H1 (cell line): ENCODE data around the gene MICU1. TPM values are rescaled to one million over a fixed set of nuclear protein-coding genes. Genes with fewer than 3 reads are reported as not detected.

Source experiments
- CTCF ChIA-PET: fragments of 300-600 bp; sonication (Branson Sonifier 250); formaldehyde crosslinking; loops from one replicate; lab custom pipeline; 2021; ENCODE audit not compliant: partially characterized antibody; lab: Charles Lee
- POLR2A ChIA-PET: fragments of 300-600 bp; sonication (Branson Sonifier 250); formaldehyde crosslinking; loops from one replicate; lab custom pipeline; 2021; ENCODE audit warnings: inconsistent platforms; ENCODE audit not compliant: partially characterized antibody; lab: Charles Lee
- DNase-seq, 2 experiments: peaks; one replicate each; pipeline versions ENCODE4 v3.0.0 to v3.0.0-alpha.2; 2010 to 2022; ENCODE audit warnings: low spot score in 2 of 2, low read depth in 1 of 2, mixed read lengths in 1 of 2
- FAIRE-seq: peaks from 2 replicates; lab custom pipeline; 2011; peaks lifted over from hg19 to GRCh38; lab: Jason Lieb, UNC
- H2AFZ ChIP-seq: 2 replicates; pipeline ENCODE4 v1.8.1; 2012; ENCODE audit warnings: low read length, inconsistent platforms
- H2AK5ac ChIP-seq: 2 replicates; pipeline ENCODE4 v1.6.1; 2013; ENCODE audit warnings: low read depth, low read length
- H2BK120ac ChIP-seq: replicated peaks from 2 replicates; pipeline ENCODE3; 2013; ENCODE audit warnings: low read depth, low read length, inconsistent platforms
- H2BK12ac ChIP-seq: 2 replicates; pipeline ENCODE4 v1.6.1; 2013; ENCODE audit warnings: low read depth, low read length
- H2BK15ac ChIP-seq: 2 replicates; pipeline ENCODE4 v1.6.1; 2013; ENCODE audit warnings: low read length
- H2BK20ac ChIP-seq: 2 replicates; pipeline ENCODE4 v1.6.1; 2013; ENCODE audit warnings: low read length
- H2BK5ac ChIP-seq: 2 replicates; pipeline ENCODE4 v1.6.1; 2013; ENCODE audit warnings: low read depth, low read length
- H3K14ac ChIP-seq: 2 replicates; pipeline ENCODE4 v1.6.1; 2013; ENCODE audit warnings: inconsistent platforms; ENCODE audit not compliant: insufficient read length
- H3K18ac ChIP-seq: 2 replicates; pipeline ENCODE4 v1.6.1; 2013; ENCODE audit warnings: low read length; ENCODE audit errors: extremely low read depth
- H3K23ac ChIP-seq: 2 replicates; pipeline ENCODE4 v1.6.1; 2013; ENCODE audit warnings: inconsistent platforms; ENCODE audit not compliant: insufficient read length
- H3K23me2 ChIP-seq: 2 replicates; pipeline ENCODE4 v1.6.1; 2013; ENCODE audit warnings: low read depth, low read length
- H3K27ac ChIP-seq: 2 replicates; pipeline ENCODE4 v1.6.1; 2011; ENCODE audit warnings: low read depth, low read length, inconsistent platforms
- H3K27me3 ChIP-seq, 4 experiments: replicated peaks in 1 of 4; 1 replicate in 1 of 4; 2 replicates in 3 of 4; pipeline versions ENCODE4 v1.6.1 to v1.8.1; 2011 to 2013; ENCODE audit warnings: low read length in 3 of 4, mild to moderate bottlenecking in 3 of 4, inconsistent platforms in 2 of 4, mixed read lengths in 2 of 4, moderate library complexity in 1 of 4; ENCODE audit not compliant: control insufficient read depth in 3 of 4, insufficient read depth in 3 of 4; ENCODE audit errors: extremely low read depth in 1 of 4
- H3K36me3 ChIP-seq, 4 experiments: 2 replicates each; pipeline versions ENCODE4 v1.6.1 to v1.8.1; 2011 to 2013; ENCODE audit warnings: mild to moderate bottlenecking in 4 of 4, low read length in 3 of 4, moderate library complexity in 2 of 4, control low read depth in 1 of 4, inconsistent platforms in 1 of 4; ENCODE audit not compliant: insufficient read depth in 4 of 4, control insufficient read depth in 2 of 4
- H3K4ac ChIP-seq: replicated peaks from 2 replicates; pipeline ENCODE3; 2013; ENCODE audit warnings: low read length, low read depth, mixed read lengths, inconsistent platforms; ENCODE audit not compliant: insufficient read length
- H3K4me1 ChIP-seq, 4 experiments: replicated peaks in 1 of 4; 1 replicate in 1 of 4; 2 replicates in 3 of 4; pipeline versions ENCODE4 v1.6.1 to v1.8.1; 2011 to 2013; ENCODE audit warnings: low read length in 3 of 4, inconsistent platforms in 2 of 4, mixed read lengths in 1 of 4; ENCODE audit not compliant: insufficient read depth in 4 of 4, control insufficient read depth in 3 of 4
- H3K4me2 ChIP-seq, 2 experiments: 2 replicates each; pipeline versions ENCODE4 v1.6.1 to v1.8.1; 2011 to 2013; ENCODE audit warnings: low read depth in 2 of 2, low read length in 2 of 2, control low read depth in 1 of 2, inconsistent platforms in 1 of 2, mild to moderate bottlenecking in 1 of 2; ENCODE audit not compliant: insufficient read depth in 1 of 2
- H3K4me3 ChIP-seq, 4 experiments: fragments of 200-600, 300-600 bp in 1 of 4; sonication (generic), shearing (Covaris generic), sonication (Bioruptor Twin) in 1 of 4; 2 replicates each; pipeline versions ENCODE4 v1.5.1 to v1.8.1; 2011 to 2016; ENCODE audit warnings: low read length in 4 of 4, low read depth in 3 of 4, control low read depth in 2 of 4, inconsistent platforms in 2 of 4, mild to moderate bottlenecking in 2 of 4, mixed read lengths in 1 of 4, moderate library complexity in 1 of 4; ENCODE audit not compliant: insufficient read depth in 2 of 4; ENCODE audit errors: extremely low read depth in 1 of 4
- H3K56ac ChIP-seq: replicated peaks from 2 replicates; pipeline ENCODE3; 2013; ENCODE audit warnings: low read depth, mild to moderate bottlenecking, mixed read lengths, low read length, inconsistent platforms; ENCODE audit not compliant: insufficient read length
- H3K79me1 ChIP-seq: 2 replicates; pipeline ENCODE4 v1.6.1; 2013; ENCODE audit warnings: low read depth, low read length, control low read depth
- H3K79me2 ChIP-seq, 2 experiments: 2 replicates each; pipeline versions ENCODE4 v1.6.1 to v1.8.1; 2012 to 2013; ENCODE audit warnings: low read length in 2 of 2, mild to moderate bottlenecking in 2 of 2, inconsistent platforms in 1 of 2; ENCODE audit not compliant: insufficient read depth in 2 of 2, control insufficient read depth in 1 of 2
- H3K9ac ChIP-seq, 4 experiments: replicated peaks in 1 of 4; 1 replicate in 1 of 4; 2 replicates in 3 of 4; pipeline versions ENCODE4 v1.6.1 to v1.8.1; 2011 to 2013; ENCODE audit warnings: low read depth in 3 of 4, low read length in 3 of 4, control low read depth in 2 of 4, mild to moderate bottlenecking in 2 of 4, moderate library complexity in 2 of 4, inconsistent platforms in 1 of 4; ENCODE audit errors: extremely low read depth in 1 of 4
- H3K9me3 ChIP-seq, 2 experiments: 2 replicates each; pipeline versions ENCODE4 v1.6.1 to v1.8.1; 2012 to 2013; ENCODE audit warnings: mild to moderate bottlenecking in 2 of 2, moderate library complexity in 2 of 2, control low read depth in 1 of 2, inconsistent platforms in 1 of 2, low read depth in 1 of 2, low read length in 1 of 2, mixed read lengths in 1 of 2; ENCODE audit not compliant: insufficient read depth in 2 of 2
- H4K20me1 ChIP-seq, 2 experiments: replicated peaks in 1 of 2; 2 replicates each; pipeline versions ENCODE3 to v1.8.1; 2011 to 2013; ENCODE audit warnings: inconsistent platforms in 2 of 2, low read length in 2 of 2, mild to moderate bottlenecking in 1 of 2; ENCODE audit not compliant: insufficient read depth in 2 of 2, control insufficient read depth in 1 of 2
- H4K5ac ChIP-seq: 2 replicates; pipeline ENCODE4 v1.6.1; 2013; ENCODE audit warnings: low read length, low read depth, mixed read lengths, inconsistent platforms; ENCODE audit not compliant: insufficient read length
- H4K8ac ChIP-seq: 2 replicates; pipeline ENCODE4 v1.8.0; 2013; ENCODE audit warnings: mild to moderate bottlenecking, moderate library complexity, low read length, inconsistent platforms; ENCODE audit not compliant: insufficient read depth; ENCODE audit errors: extremely low read depth
- H4K91ac ChIP-seq: replicated peaks from 2 replicates; pipeline ENCODE3; 2013; ENCODE audit warnings: low read length, mixed read lengths, inconsistent platforms; ENCODE audit not compliant: insufficient read length
- JUND ChIP-seq: IDR thresholded peaks from 2 replicates; pipeline ENCODE4 v1.6.1; 2011; ENCODE audit warnings: mild to moderate bottlenecking, improper control_type of control experiment, low read length
- MAFK ChIP-seq: IDR thresholded peaks from 2 replicates; pipeline ENCODE4 v1.6.1; 2012; ENCODE audit warnings: low read depth, mild to moderate bottlenecking, improper control_type of control experiment, low read length
- NANOG ChIP-seq: IDR thresholded peaks from 2 replicates; pipeline ENCODE4 v1.6.1; 2011; ENCODE audit warnings: low read length, low read depth, mild to moderate bottlenecking, inconsistent platforms; ENCODE audit not compliant: insufficient read depth, poor library complexity, severe bottlenecking
- RBBP5 ChIP-seq: IDR thresholded peaks from 2 replicates; pipeline ENCODE4 v1.7.1; 2012; ENCODE audit warnings: low read depth, mild to moderate bottlenecking, inconsistent platforms, low read length, moderate library complexity, borderline replicate concordance
- RXRA ChIP-seq: IDR thresholded peaks from 2 replicates; pipeline ENCODE4 v1.6.1; 2011; ENCODE audit warnings: low read depth, mild to moderate bottlenecking, low read length, moderate library complexity; ENCODE audit not compliant: insufficient read depth
- WGBS, 2 experiments: shearing (Covaris generic) in 1 of 2; methylation state at CpG; one replicate each; pipeline versions ENCODE4 v1.1.6 to v1.1.7; 2013 to 2015; ENCODE audit warnings: low lambda C conversion rate in 2 of 2, mixed read lengths in 2 of 2, inconsistent platforms in 1 of 2, low coverage in 1 of 2, missing lambda C conversion rate in 1 of 2; ENCODE audit not compliant: insufficient replicate concordance in 2 of 2, insufficient coverage in 1 of 2, insufficient read length in 1 of 2; ENCODE audit errors: extremely low coverage in 1 of 2, missing lambda C conversion rate in 1 of 2; 5-methylcytosine and 5-hydroxymethylcytosine counted together
- polyA plus RNA-seq, 7 experiments: library from polyadenylated mRNA; depleted of rRNA in 3 of 7; stranded (reverse) in 5 of 7; unstranded in 2 of 7; fragments of >200 nt in 5 of 7; fragments of 200-250 nt in 2 of 7; gene quantifications; 1 replicate in 5 of 7; 2 replicates in 1 of 7; 4 replicates in 1 of 7; pipeline versions ENCODE4 v1.2.1 to v1.2.3, GENCODE V29; 2011 to 2013; ENCODE audit warnings: missing spikeins in 2 of 7, mixed read lengths in 2 of 7
- total RNA-seq: library from RNA; stranded (reverse); fragmentation: NEBNext Ultra II Directional; extraction: Animal tissue kit (Norgen Biotek cat#: 25700); gene quantifications from 2 replicates; pipeline ENCODE4 v1.2.1, GENCODE V29; 2021
- TF ChIP-seq, protein P1 (sequence below): IDR thresholded peaks from 2 replicates; pipeline ENCODE4 v1.6.1; 2012; ENCODE audit warnings: inconsistent platforms
- TF ChIP-seq, protein P2 (sequence below): IDR thresholded peaks from 2 replicates; pipeline ENCODE4 v1.6.1; 2012; ENCODE audit warnings: inconsistent platforms

MICU1 gene
- total and polyA plus RNA-seq, 2 of the 8 experiments (the other 6 are each of a cell fraction or from before 2014, with no cell fraction given): 18.0 to 36.7 TPM

DNA sequence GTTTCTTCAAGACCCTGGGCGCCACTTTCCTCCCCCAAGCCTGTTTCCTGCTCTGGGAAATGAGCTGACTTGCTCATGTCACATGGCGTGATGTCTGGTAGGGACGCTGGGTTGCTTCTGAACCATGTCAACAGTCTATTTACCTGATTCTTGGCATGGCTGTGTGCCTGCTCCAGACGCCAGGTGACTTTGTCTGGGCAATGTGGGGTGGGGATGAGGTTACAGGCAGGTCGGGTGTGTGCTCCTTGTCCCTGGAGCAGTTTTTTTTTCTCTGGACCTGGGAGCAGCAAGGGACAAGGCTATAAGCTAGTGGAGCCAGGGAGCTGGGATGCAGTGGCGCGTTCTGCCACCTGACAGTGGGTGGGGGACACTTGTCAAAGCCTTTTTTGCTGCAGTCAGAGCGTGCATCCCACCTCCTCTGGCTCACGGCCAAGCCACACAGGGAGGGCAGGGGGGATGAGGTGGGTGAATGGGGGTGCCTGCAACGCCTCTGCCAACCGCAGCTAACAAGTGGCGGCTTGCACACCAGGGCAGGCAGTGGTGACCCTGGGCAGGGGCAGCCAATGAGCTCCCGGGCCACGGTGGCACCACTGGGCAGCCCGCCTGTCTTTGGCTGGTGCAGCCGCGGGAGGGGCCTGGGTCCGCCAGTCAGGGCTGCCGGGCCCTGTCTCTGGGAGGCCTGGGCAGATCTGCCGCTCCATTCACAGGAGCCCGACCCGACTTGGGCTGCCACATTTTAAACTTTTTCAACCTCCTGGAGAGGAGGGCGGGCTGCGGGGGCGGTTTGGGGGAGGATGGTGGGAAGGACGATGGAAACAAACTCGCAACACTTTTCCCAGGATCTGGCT, 294.1 kb downstream of the MICU1 start:
- Histone ChIP-seq H3K4me3 (peak overlapping the region in 1 of 4 experiments; percentile 39; a peak in 2 of 8 replicates), H3K4me1 (peaks cover 0 to 36% (median 23%) of the 10 kb centered on the region in 4 experiments; a peak in 6 of 7 replicates)
- WGBS, 2 experiments: 16% methylated on average over 25 of the region's 27 CpGs; no CpG with 5 or more reads in 1 of the 2 experiments
- TF ChIP-seq JUND: no peak
- no peak for TF ChIP-seq MAFK
- TF ChIP-seq, protein P1, sequence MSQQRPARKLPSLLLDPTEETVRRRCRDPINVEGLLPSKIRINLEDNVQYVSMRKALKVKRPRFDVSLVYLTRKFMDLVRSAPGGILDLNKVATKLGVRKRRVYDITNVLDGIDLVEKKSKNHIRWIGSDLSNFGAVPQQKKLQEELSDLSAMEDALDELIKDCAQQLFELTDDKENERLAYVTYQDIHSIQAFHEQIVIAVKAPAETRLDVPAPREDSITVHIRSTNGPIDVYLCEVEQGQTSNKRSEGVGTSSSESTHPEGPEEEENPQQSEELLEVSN: no peak
- TF ChIP-seq NANOG: no peak
- no peak; the same call in 1 of the 2 replicates for TF ChIP-seq RBBP5
- TF ChIP-seq, protein P2, sequence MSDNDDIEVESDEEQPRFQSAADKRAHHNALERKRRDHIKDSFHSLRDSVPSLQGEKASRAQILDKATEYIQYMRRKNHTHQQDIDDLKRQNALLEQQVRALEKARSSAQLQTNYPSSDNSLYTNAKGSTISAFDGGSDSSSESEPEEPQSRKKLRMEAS: no peak; the same call in 1 of the 2 replicates
- TF ChIP-seq RXRA: no peak

More for the DNA sequence above, 294.1 kb downstream of the MICU1 start:
- POLR2A ChIA-PET: interaction anchor here (0.6 to 39.2 kb wide), 23 partner anchors 10 to 246 kb away, joined by 3 to 895 read pairs (median 4); partner anchors contain the start of genes DDIT4, DNAJB12 and SPOCK2
- peak overlapping the region; percentile 31 to 60 for H3K4me2 ChIP-seq
- peak overlapping the region; percentile 22; the same call in 1 of the 2 replicates for H2BK12ac ChIP-seq
- H2AFZ ChIP-seq: no peak overlapping the region
- H3K23me2 ChIP-seq: no peaks in the 10 kb centered on the region
- H3K79me2 ChIP-seq: no peaks in the 10 kb centered on the region
- no peak for FAIRE-seq
- peak overlapping the region; percentile 71 for H4K5ac ChIP-seq
- H4K91ac ChIP-seq: peak overlapping the region; percentile 97
- CTCF ChIA-PET: interaction anchor here (0.8 to 10.8 kb wide), 7 partner anchors 10 to 95 kb away, joined by 3 to 91 read pairs (median 7); partner anchors contain the start of gene DDIT4
- H3K4ac ChIP-seq: peak overlapping the region; percentile 91
- H3K56ac ChIP-seq: no peak overlapping the region
- H2BK15ac ChIP-seq: peak overlapping the region; percentile 84; the same call in 1 of the 2 replicates
- no peaks in the 10 kb centered on the region for H3K27me3 ChIP-seq
- DNase-seq: peak; percentile 76 to 88
- 0 out of 7 replicates have a peak overlapping the region, but pooled peaks of 1 of the 4 experiments have one; percentile 23 for H3K9ac ChIP-seq
- no peaks in the 10 kb centered on the region for H4K20me1 ChIP-seq
- H2BK120ac ChIP-seq: peak overlapping the region; percentile 74
- H2BK20ac ChIP-seq: peak overlapping the region; percentile 51; the same call in 1 of the 2 replicates
- H2AK5ac ChIP-seq: peak overlapping the region; percentile 95; the same call in 1 of the 2 replicates
- H3K14ac ChIP-seq: no peak overlapping the region
- H4K8ac ChIP-seq: peak overlapping the region; percentile 68
- H3K23ac ChIP-seq: no peak overlapping the region
- H3K9me3 ChIP-seq: no peaks in the 10 kb centered on the region
- H3K18ac ChIP-seq: peak overlapping the region; percentile 94
- H3K36me3 ChIP-seq: peaks cover 0 to 11% (median 5%) of the 10 kb centered on the region in 4 experiments; a peak in 4 of 8 replicates
- H3K27ac ChIP-seq: no peak overlapping the region; the same call in 1 of the 2 replicates
- no peaks in the 10 kb centered on the region for H3K79me1 ChIP-seq
- H2BK5ac ChIP-seq: peak overlapping the region; percentile 93
